ENCODE measurements around the gene FOXL3.

DNA sequence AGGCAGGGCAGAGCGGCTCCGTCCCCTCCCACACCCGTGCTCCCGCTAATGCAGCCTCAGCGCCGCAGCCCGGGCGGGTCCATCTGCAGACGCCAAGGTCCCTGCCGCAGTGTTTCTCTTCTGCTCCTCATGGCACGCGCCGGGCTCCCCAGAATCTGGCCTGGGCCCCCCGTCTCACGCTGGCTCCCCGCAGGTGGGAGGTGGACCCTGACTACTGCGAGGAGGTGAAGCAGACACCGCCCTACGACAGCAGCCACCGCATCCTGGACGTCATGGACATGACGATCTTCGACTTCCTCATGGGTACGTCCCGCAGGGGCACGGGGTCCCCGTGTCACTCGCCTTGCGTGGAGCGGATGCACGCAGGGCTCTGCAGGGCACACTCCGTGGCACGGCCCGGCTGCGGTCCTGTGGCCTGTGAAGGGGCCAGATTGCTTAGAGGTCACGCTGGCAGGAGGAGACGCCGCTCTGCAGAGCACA is 33.5 kb upstream of the FOXL3 start:
- TF ChIP-seq, protein P1, sequence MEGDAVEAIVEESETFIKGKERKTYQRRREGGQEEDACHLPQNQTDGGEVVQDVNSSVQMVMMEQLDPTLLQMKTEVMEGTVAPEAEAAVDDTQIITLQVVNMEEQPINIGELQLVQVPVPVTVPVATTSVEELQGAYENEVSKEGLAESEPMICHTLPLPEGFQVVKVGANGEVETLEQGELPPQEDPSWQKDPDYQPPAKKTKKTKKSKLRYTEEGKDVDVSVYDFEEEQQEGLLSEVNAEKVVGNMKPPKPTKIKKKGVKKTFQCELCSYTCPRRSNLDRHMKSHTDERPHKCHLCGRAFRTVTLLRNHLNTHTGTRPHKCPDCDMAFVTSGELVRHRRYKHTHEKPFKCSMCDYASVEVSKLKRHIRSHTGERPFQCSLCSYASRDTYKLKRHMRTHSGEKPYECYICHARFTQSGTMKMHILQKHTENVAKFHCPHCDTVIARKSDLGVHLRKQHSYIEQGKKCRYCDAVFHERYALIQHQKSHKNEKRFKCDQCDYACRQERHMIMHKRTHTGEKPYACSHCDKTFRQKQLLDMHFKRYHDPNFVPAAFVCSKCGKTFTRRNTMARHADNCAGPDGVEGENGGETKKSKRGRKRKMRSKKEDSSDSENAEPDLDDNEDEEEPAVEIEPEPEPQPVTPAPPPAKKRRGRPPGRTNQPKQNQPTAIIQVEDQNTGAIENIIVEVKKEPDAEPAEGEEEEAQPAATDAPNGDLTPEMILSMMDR (tag by site-specific recombination; IDR thresholded peaks at IDR 0.05) = no peak
- no peak for TF ChIP-seq KLF1 (tag by site-specific recombination; IDR thresholded peaks at IDR 0.05)
- TF ChIP-seq ZNF335 (tag by site-specific recombination; conservative IDR thresholded peaks at IDR 0.05) = no peak
- no peak for TF ChIP-seq HOXA7 (CRISPR knock-in tag; IDR thresholded peaks at IDR 0.05; ENCODE audit: borderline replicate concordance)
- no peak for TF ChIP-seq ZNF623 (tag by site-specific recombination; IDR thresholded peaks at IDR 0.05)
- no peak for TF ChIP-seq ZNF248 (tag by site-specific recombination; IDR thresholded peaks at IDR 0.05)
- TF ChIP-seq SETDB1 (IDR thresholded peaks at IDR 0.05; ENCODE audit: insufficient read length, low read length) = no peak
- TF ChIP-seq ZNF37A (tag by site-specific recombination; IDR thresholded peaks at IDR 0.05) = no peak
- TF ChIP-seq, protein P2, sequence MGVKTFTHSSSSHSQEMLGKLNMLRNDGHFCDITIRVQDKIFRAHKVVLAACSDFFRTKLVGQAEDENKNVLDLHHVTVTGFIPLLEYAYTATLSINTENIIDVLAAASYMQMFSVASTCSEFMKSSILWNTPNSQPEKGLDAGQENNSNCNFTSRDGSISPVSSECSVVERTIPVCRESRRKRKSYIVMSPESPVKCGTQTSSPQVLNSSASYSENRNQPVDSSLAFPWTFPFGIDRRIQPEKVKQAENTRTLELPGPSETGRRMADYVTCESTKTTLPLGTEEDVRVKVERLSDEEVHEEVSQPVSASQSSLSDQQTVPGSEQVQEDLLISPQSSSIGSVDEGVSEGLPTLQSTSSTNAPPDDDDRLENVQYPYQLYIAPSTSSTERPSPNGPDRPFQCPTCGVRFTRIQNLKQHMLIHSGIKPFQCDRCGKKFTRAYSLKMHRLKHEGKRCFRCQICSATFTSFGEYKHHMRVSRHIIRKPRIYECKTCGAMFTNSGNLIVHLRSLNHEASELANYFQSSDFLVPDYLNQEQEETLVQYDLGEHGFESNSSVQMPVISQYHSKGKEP (tag by site-specific recombination; IDR thresholded peaks at IDR 0.05) = no peak
- no peak for TF ChIP-seq ZNF544 (tag by site-specific recombination; IDR thresholded peaks at IDR 0.05)
